Gastrocnemius medialis (tissue), 4 donors: ENCODE measurements around the gene F13B. TPM values are rescaled to one million over a fixed set of nuclear protein-coding genes. Genes with fewer than 3 reads are reported as not detected.
"Not testable (repeated sequence)": the region's sequence is repeated elsewhere in the genome, so short reads cannot be mapped to it uniquely, and the experiment has no call there.

ENCODE experiments used
- ATAC-seq, 2 donors: fragments of 150-250 bp; one replicate each; pipeline ENCODE4 v1.9.1; 2016
- DNase-seq, 2 donors: peaks; one replicate each; pipeline ENCODE4 v3.0.0-alpha.2; 2019
- H3K27ac ChIP-seq, 4 donors: fragments of 200-600 bp; sonication (generic); 1 replicate in 1 of 4; 2 replicates in 3 of 4; pipeline ENCODE4 v1.5.1; 2016 to 2018; ENCODE audit warnings: mild to moderate bottlenecking in 2 of 4, moderate library complexity in 1 of 4
- H3K27me3 ChIP-seq, 3 donors: fragments of 200-600 bp; sonication (generic) in 2 of 3; 1 replicate in 1 of 3; 2 replicates in 2 of 3; pipeline versions ENCODE4 v1.5.1 to v1.6.0; 2016 to 2019; ENCODE audit warnings: mild to moderate bottlenecking in 1 of 3, moderate library complexity in 1 of 3
- H3K36me3 ChIP-seq, 2 donors: fragments of 200-600 bp; sonication (generic) in 1 of 2; one replicate each; pipeline ENCODE4 v1.5.1; 2017 to 2018
- H3K4me1 ChIP-seq, 2 donors: fragments of 200-600 bp; sonication (generic) in 1 of 2; one replicate each; pipeline ENCODE4 v1.5.1; 2016 to 2017; ENCODE audit warnings: mild to moderate bottlenecking in 2 of 2
- H3K4me3 ChIP-seq, 4 donors: fragments of 200-600 bp; sonication (generic) in 3 of 4; 1 replicate in 1 of 4; 2 replicates in 3 of 4; pipeline ENCODE4 v1.5.1; 2016 to 2019; ENCODE audit warnings: mild to moderate bottlenecking in 2 of 4
- H3K9me3 ChIP-seq, 3 donors: fragments of 200-600 bp; sonication (generic) in 2 of 3; 1 replicate in 1 of 3; 2 replicates in 2 of 3; pipeline ENCODE4 v1.5.1; 2016 to 2019
- POLR2A ChIP-seq, 2 donors: fragments of 450-650 bp; IDR thresholded peaks; one replicate each; pipeline ENCODE4 v1.6.1; 2017; ENCODE audit warnings: antibody characterized with exemption in 2 of 2, mild to moderate bottlenecking in 2 of 2, moderate library complexity in 2 of 2
- in situ Hi-C, 4 donors: fragments of 200-750 bp; cut with MboI; loops; one replicate each; pipeline versions ENCODE4 v1.15.0 to v1.8.0; 2017; ENCODE audit warnings: low sequenced_read_pairs in 4 of 4
- intact Hi-C: fragments of 100-400 bp; cut with DNase I; formaldehyde crosslinking; loops from one replicate; pipeline ENCODE4 v1.15.1; 2023; ENCODE audit warnings: low total_unique reads
- total RNA-seq, 4 donors: library from RNA; depleted of rRNA; stranded (reverse); fragments of >200 nt; gene quantifications; one replicate each; pipeline versions ENCODE4 v1.1.0 to v1.2.3, GENCODE V29; 2016
- TF ChIP-seq, protein P1 (sequence below), 5 experiments: fragments of 450-650 bp in 3 of 5; fragments of 200-600 bp in 2 of 5; sonication (generic) in 2 of 5; IDR thresholded peaks in 4 of 5; conservative IDR thresholded peaks in 1 of 5; 1 replicate in 4 of 5; 2 replicates in 1 of 5; pipeline ENCODE4 v1.5.1; 2016 to 2019; ENCODE audit warnings: antibody characterized with exemption in 5 of 5, mild to moderate bottlenecking in 3 of 5, moderate library complexity in 3 of 5

The F13B gene
- total RNA-seq, 4 donors from 2014 or later: not detected

GRCh38 chr1:196993916-196994315, 73.1 kb downstream of the F13B start:
- H3K27me3 ChIP-seq: no peaks in the 10 kb centered on the region
- in situ Hi-C loops (no loop called here), intact Hi-C loops (no loop called here)
- H3K4me1 ChIP-seq: no peaks in the 10 kb centered on the region
- no peak overlapping the region for H3K4me3 ChIP-seq
- no peaks in the 10 kb centered on the region for H3K9me3 ChIP-seq
- no peak for DNase-seq
- no peaks in the 10 kb centered on the region for H3K36me3 ChIP-seq
- H3K27ac ChIP-seq: no peak overlapping the region
- TF ChIP-seq, protein P1, sequence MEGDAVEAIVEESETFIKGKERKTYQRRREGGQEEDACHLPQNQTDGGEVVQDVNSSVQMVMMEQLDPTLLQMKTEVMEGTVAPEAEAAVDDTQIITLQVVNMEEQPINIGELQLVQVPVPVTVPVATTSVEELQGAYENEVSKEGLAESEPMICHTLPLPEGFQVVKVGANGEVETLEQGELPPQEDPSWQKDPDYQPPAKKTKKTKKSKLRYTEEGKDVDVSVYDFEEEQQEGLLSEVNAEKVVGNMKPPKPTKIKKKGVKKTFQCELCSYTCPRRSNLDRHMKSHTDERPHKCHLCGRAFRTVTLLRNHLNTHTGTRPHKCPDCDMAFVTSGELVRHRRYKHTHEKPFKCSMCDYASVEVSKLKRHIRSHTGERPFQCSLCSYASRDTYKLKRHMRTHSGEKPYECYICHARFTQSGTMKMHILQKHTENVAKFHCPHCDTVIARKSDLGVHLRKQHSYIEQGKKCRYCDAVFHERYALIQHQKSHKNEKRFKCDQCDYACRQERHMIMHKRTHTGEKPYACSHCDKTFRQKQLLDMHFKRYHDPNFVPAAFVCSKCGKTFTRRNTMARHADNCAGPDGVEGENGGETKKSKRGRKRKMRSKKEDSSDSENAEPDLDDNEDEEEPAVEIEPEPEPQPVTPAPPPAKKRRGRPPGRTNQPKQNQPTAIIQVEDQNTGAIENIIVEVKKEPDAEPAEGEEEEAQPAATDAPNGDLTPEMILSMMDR (IDR thresholded peaks at IDR 0.05 in 4 of 5, conservative IDR thresholded peaks at IDR 0.05 in 1 of 5): no peak
- TF ChIP-seq POLR2A (IDR thresholded peaks at IDR 0.05): no peak
- ATAC-seq: no peak

DNA sequence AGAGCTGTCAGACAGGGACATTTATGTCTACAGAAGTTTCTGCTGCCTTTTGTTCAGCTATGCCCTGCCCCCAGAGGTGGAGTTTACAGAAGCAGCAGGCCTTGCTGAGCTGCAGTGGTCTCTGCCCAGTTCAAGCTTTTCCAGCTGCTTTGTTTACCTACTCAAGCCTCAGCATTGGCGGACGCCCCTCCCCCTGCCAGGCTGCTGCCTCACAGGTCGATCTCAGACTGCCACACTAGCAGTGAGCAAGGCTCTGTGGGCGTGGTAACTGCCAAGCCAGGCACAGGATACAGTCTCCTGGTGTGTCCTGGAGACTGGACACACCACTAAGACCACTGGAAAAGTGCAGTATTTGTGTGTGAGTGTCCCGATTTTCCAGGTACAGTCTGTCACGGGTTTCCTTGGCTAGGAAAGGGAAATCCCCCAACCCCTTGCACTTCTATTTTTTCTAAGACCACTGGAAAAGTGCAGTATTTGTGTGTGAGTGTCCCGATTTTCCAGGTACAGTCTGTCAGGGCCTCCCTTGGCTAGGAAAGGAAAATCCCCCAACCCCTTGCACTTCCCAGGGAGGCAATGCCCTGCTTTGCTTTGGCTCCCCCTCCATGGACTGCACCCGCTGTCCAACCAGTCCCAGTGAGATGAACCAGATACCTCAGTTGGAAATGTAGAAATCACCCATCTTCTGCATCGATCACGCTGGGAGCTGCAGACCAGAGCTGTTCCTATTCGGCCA, 75.0 kb downstream of the F13B start:
- DNase-seq, intact Hi-C loops, H3K36me3 ChIP-seq, H3K4me3 ChIP-seq, H3K27me3 ChIP-seq, H3K27ac ChIP-seq, H3K4me1 ChIP-seq, H3K9me3 ChIP-seq, in situ Hi-C loops, ATAC-seq: not testable (repeated sequence)

Other genes with a start within 250 kb of the F13B start
- 1 to 10 TPM in 1 of 4 donors, under 1 TPM in 1, not detected in 2; 0.52 to 1.6 TPM for gene CFHR1, start 247.5 kb downstream of the F13B start, total RNA-seq
- gene CFHR4, start 179.2 kb downstream of the F13B start, total RNA-seq: under 1 TPM in 1 of 4 donors, not detected in 3; 0.20 TPM
- gene CFHR2, start 123.5 kb downstream of the F13B start, total RNA-seq: under 1 TPM in 2 of 4 donors, not detected in 2; 0.59 to 0.69 TPM
- gene CFHR5, start 89.7 kb downstream of the F13B start, total RNA-seq: not detected
- under 1 TPM; 0.05 to 0.52 (median 0.26) TPM for gene ASPM, start 79.4 kb upstream of the F13B start, total RNA-seq
- 10 to 100 TPM in 2 of 4 donors, 1 to 10 TPM in 2; 6.9 to 14.2 (median 10.9) TPM for gene ZBTB41, start 134.0 kb upstream of the F13B start, total RNA-seq
- 1 to 10 TPM in 2 of 4 donors, under 1 TPM in 2; 0.44 to 2.5 (median 1.0) TPM for gene CRB1, start 201.0 kb upstream of the F13B start, total RNA-seq